Mesenchymal stem cell (in vitro differentiated cells and primary cell): ENCODE results near the gene BAG2.

ENCODE experiments used
- DNase-seq: peaks from one replicate; pipeline ENCODE4 v3.0.0-alpha.2; 2013
- H2AFZ ChIP-seq: one replicate; pipeline ENCODE4 v1.6.1; 2013; ENCODE audit warnings: low read depth, mild to moderate bottlenecking, control low read depth, inconsistent platforms, low read length, moderate library complexity
- H2AK5ac ChIP-seq: 2 replicates; pipeline ENCODE4 v1.6.1; 2013; ENCODE audit warnings: low read length, moderate library complexity, mild to moderate bottlenecking, inconsistent platforms; ENCODE audit not compliant: severe bottlenecking
- H2BK120ac ChIP-seq: one replicate; pipeline ENCODE4 v1.6.1; 2013; ENCODE audit warnings: low read depth, mild to moderate bottlenecking, inconsistent platforms, low read length, moderate library complexity
- H2BK12ac ChIP-seq, 2 experiments: one replicate each; pipeline ENCODE4 v1.6.1; 2013; ENCODE audit warnings: inconsistent platforms in 2 of 2, low read length in 2 of 2, mild to moderate bottlenecking in 2 of 2, moderate library complexity in 2 of 2, control low read depth in 1 of 2
- H2BK15ac ChIP-seq: one replicate; pipeline ENCODE4 v1.6.1; 2013; ENCODE audit warnings: mild to moderate bottlenecking, low read depth, inconsistent platforms; ENCODE audit not compliant: poor library complexity, severe bottlenecking
- H2BK5ac ChIP-seq: 2 replicates; pipeline ENCODE4 v1.6.1; 2013; ENCODE audit warnings: low read depth, mild to moderate bottlenecking, low read length, control low read depth, inconsistent platforms; ENCODE audit not compliant: poor library complexity, severe bottlenecking
- H3K14ac ChIP-seq, 2 experiments: one replicate each; pipeline ENCODE4 v1.6.1; 2013; ENCODE audit warnings: inconsistent platforms in 2 of 2, low read length in 2 of 2, control low read depth in 1 of 2, mild to moderate bottlenecking in 1 of 2, moderate library complexity in 1 of 2
- H3K18ac ChIP-seq, 2 experiments: one replicate each; pipeline ENCODE4 v1.6.1; 2013; ENCODE audit warnings: inconsistent platforms in 2 of 2, low read length in 2 of 2, control low read depth in 1 of 2, low read depth in 1 of 2, mild to moderate bottlenecking in 1 of 2
- H3K23ac ChIP-seq, 2 experiments: one replicate each; pipeline ENCODE4 v1.6.1; 2013; ENCODE audit warnings: inconsistent platforms in 2 of 2, low read length in 2 of 2, mild to moderate bottlenecking in 2 of 2, moderate library complexity in 2 of 2, control low read depth in 1 of 2
- H3K27ac ChIP-seq: 2 replicates; pipeline ENCODE4 v1.5.1; 2013; ENCODE audit warnings: mild to moderate bottlenecking, moderate library complexity, low read length, control low read depth, inconsistent platforms; ENCODE audit not compliant: poor library complexity, severe bottlenecking
- H3K27me3 ChIP-seq, 2 experiments: 2 replicates each; pipeline versions ENCODE4 v1.6.1 to v1.7.0; 2013; ENCODE audit warnings: low read length in 2 of 2, mild to moderate bottlenecking in 2 of 2, moderate library complexity in 2 of 2, control low read depth in 1 of 2, inconsistent platforms in 1 of 2; ENCODE audit not compliant: control insufficient read depth in 1 of 2, insufficient read depth in 1 of 2
- H3K36me3 ChIP-seq, 2 experiments: 2 replicates each; pipeline versions ENCODE4 v1.6.1 to v1.7.0; 2013; ENCODE audit warnings: low read length in 2 of 2, control low read depth in 1 of 2, inconsistent platforms in 1 of 2, low read depth in 1 of 2, mild to moderate bottlenecking in 1 of 2; ENCODE audit not compliant: insufficient read depth in 2 of 2, control insufficient read depth in 1 of 2
- H3K4ac ChIP-seq, 2 experiments: one replicate each; pipeline ENCODE4 v1.6.1; 2013; ENCODE audit warnings: inconsistent platforms in 2 of 2, low read length in 2 of 2, mild to moderate bottlenecking in 2 of 2, moderate library complexity in 2 of 2, control low read depth in 1 of 2, low read depth in 1 of 2
- H3K4me1 ChIP-seq: 2 replicates; pipeline ENCODE4 v1.6.1; 2013; ENCODE audit warnings: low read depth, low read length, control low read depth; ENCODE audit not compliant: control insufficient read depth, insufficient read depth
- H3K4me2 ChIP-seq: 2 replicates; pipeline ENCODE4 v1.6.1; 2013; ENCODE audit warnings: low read length, mild to moderate bottlenecking, inconsistent platforms; ENCODE audit not compliant: poor library complexity, severe bottlenecking
- H3K4me3 ChIP-seq, 2 experiments: 2 replicates each; pipeline versions ENCODE4 v1.5.1 to v1.7.0; 2013; ENCODE audit warnings: low read length in 2 of 2, mild to moderate bottlenecking in 2 of 2, control low read depth in 1 of 2, low read depth in 1 of 2; ENCODE audit not compliant: insufficient read depth in 1 of 2
- H3K79me1 ChIP-seq: replicated peaks from 2 replicates; pipeline ENCODE4 v1.6.1; 2013; ENCODE audit warnings: mild to moderate bottlenecking, control low read depth, low read length, inconsistent platforms; ENCODE audit not compliant: poor library complexity, severe bottlenecking
- H3K9ac ChIP-seq: 2 replicates; pipeline ENCODE4 v1.7.0; 2013; ENCODE audit warnings: mild to moderate bottlenecking, low read length, moderate library complexity
- H3K9me3 ChIP-seq: 2 replicates; pipeline ENCODE4 v1.7.0; 2013; ENCODE audit warnings: mild to moderate bottlenecking, low read length; ENCODE audit not compliant: control insufficient read depth
- H4K8ac ChIP-seq: one replicate; pipeline ENCODE4 v1.6.1; 2013; ENCODE audit warnings: inconsistent platforms, mild to moderate bottlenecking, low read length, moderate library complexity
- H4K91ac ChIP-seq: one replicate; pipeline ENCODE4 v1.6.1; 2013; ENCODE audit warnings: mild to moderate bottlenecking, low read length, inconsistent platforms
- WGBS: methylation state at CpG from one replicate; pipeline ENCODE4 v1.1.7; 2013; ENCODE audit warnings: mixed read lengths; 5-methylcytosine and 5-hydroxymethylcytosine counted together

The BAG2 gene

GRCh38 chr6:57147955-57148858 lies 23.9 kb upstream of the BAG2 start:
- no peaks in the 10 kb centered on the region for H3K9me3 ChIP-seq
- no peak overlapping the region for H4K91ac ChIP-seq
- H2AFZ ChIP-seq: no peak overlapping the region
- H3K23ac ChIP-seq: no peak overlapping the region
- peak overlapping the region; percentile 69 for H2AK5ac ChIP-seq
- H3K9ac ChIP-seq: no peak overlapping the region
- no peak overlapping the region for H2BK15ac ChIP-seq
- H3K36me3 ChIP-seq: peaks cover 10 to 91% of the 10 kb centered on the region in 2 experiments
- H3K4me2 ChIP-seq: no peak overlapping the region
- no peak overlapping the region for H2BK12ac ChIP-seq
- H2BK120ac ChIP-seq: no peak overlapping the region
- no peak overlapping the region for H3K14ac ChIP-seq
- no peak overlapping the region for H4K8ac ChIP-seq
- no peak overlapping the region for H2BK5ac ChIP-seq
- H3K4ac ChIP-seq: no peak overlapping the region
- H3K27me3 ChIP-seq: no peaks in the 10 kb centered on the region
- peaks cover 6% of the 10 kb centered on the region for H3K79me1 ChIP-seq
- no peaks in the 10 kb centered on the region for H3K4me1 ChIP-seq
- H3K4me3 ChIP-seq: no peak overlapping the region
- DNase-seq: no peak
- no peak overlapping the region for H3K27ac ChIP-seq
- WGBS: 98% methylated on average over 6 of the region's 7 CpGs
- H3K18ac ChIP-seq: no peak overlapping the region

GRCh38 chr6:57158658-57159057 lies 13.5 kb upstream of the BAG2 start:
- no peak overlapping the region for H3K18ac ChIP-seq
- peaks cover 3% of the 10 kb centered on the region for H3K79me1 ChIP-seq
- DNase-seq: peak; percentile 5
- H3K27me3 ChIP-seq: no peaks in the 10 kb centered on the region
- no peak overlapping the region for H3K14ac ChIP-seq
- no peak overlapping the region for H3K27ac ChIP-seq
- H3K9ac ChIP-seq: no peak overlapping the region
- H2BK12ac ChIP-seq: no peak overlapping the region
- no peak overlapping the region for H3K4me3 ChIP-seq
- no peak overlapping the region for H3K4ac ChIP-seq
- H2AK5ac ChIP-seq: no peak overlapping the region
- H3K23ac ChIP-seq: no peak overlapping the region
- no peaks in the 10 kb centered on the region for H3K4me1 ChIP-seq
- H2BK5ac ChIP-seq: no peak overlapping the region
- H3K9me3 ChIP-seq: peaks cover 1% of the 10 kb centered on the region
- no peak overlapping the region for H2AFZ ChIP-seq
- H4K8ac ChIP-seq: no peak overlapping the region
- H2BK15ac ChIP-seq: no peak overlapping the region
- no peak overlapping the region for H3K4me2 ChIP-seq
- peaks cover 3 to 84% of the 10 kb centered on the region in 2 experiments for H3K36me3 ChIP-seq
- no peak overlapping the region for H2BK120ac ChIP-seq
- no peak overlapping the region for H4K91ac ChIP-seq

- Histone ChIP-seq H2BK120ac (no peak overlapping the region), H3K9ac (no peak overlapping the region), H4K8ac (no peak overlapping the region), H2AK5ac (no peak overlapping the region), H3K36me3 (peaks cover 3 to 84% of the 10 kb centered on the region in 2 experiments), H2BK5ac (no peak overlapping the region), H3K4me1 (no peaks in the 10 kb centered on the region), H3K27ac (no peak overlapping the region), H3K18ac (no peak overlapping the region), H3K4ac (no peak overlapping the region), H4K91ac (no peak overlapping the region), H3K23ac (no peak overlapping the region), H3K27me3 (no peaks in the 10 kb centered on the region), H2BK15ac (no peak overlapping the region), H3K79me1 (peaks cover 3% of the 10 kb centered on the region), H3K9me3 (peaks cover 6% of the 10 kb centered on the region), H3K4me3 (no peak overlapping the region), H2BK12ac (no peak overlapping the region), H3K14ac (no peak overlapping the region), H3K4me2 (no peak overlapping the region), H2AFZ (no peak overlapping the region)
- DNase-seq: no peak
- no CpG with 5 or more reads among the region's 2 CpGs for WGBS
These were observed 13.0 kb upstream of the BAG2 start for GRCh38 chr6:57159127-57159526.

GRCh38 chr6:57162028-57162427 lies 10.1 kb upstream of the BAG2 start:
- no peak overlapping the region for H3K4me3 ChIP-seq
- no peak overlapping the region for H2AFZ ChIP-seq
- H2BK12ac ChIP-seq: no peak overlapping the region
- H3K9ac ChIP-seq: no peak overlapping the region
- no peak overlapping the region for H3K4me2 ChIP-seq
- no peak overlapping the region for H3K4ac ChIP-seq
- no peak overlapping the region for H3K14ac ChIP-seq
- H2AK5ac ChIP-seq: no peak overlapping the region
- H3K27me3 ChIP-seq: no peaks in the 10 kb centered on the region
- no peak overlapping the region for H3K18ac ChIP-seq
- H2BK5ac ChIP-seq: no peak overlapping the region
- H4K91ac ChIP-seq: no peak overlapping the region
- H3K23ac ChIP-seq: no peak overlapping the region
- peaks cover 0 to 85% of the 10 kb centered on the region in 2 experiments for H3K36me3 ChIP-seq
- peaks cover 23% of the 10 kb centered on the region for H3K9me3 ChIP-seq
- no peak overlapping the region for H2BK120ac ChIP-seq
- H3K4me1 ChIP-seq: no peaks in the 10 kb centered on the region
- H3K27ac ChIP-seq: no peak overlapping the region
- H2BK15ac ChIP-seq: no peak overlapping the region
- H3K79me1 ChIP-seq: peaks cover 1% of the 10 kb centered on the region
- peak; percentile 17 for DNase-seq
- H4K8ac ChIP-seq: no peak overlapping the region
- WGBS: 90% methylated on average over 2 of the region's 2 CpGs
